ENCODE results near the gene XPA.

The XPA gene

DNA sequence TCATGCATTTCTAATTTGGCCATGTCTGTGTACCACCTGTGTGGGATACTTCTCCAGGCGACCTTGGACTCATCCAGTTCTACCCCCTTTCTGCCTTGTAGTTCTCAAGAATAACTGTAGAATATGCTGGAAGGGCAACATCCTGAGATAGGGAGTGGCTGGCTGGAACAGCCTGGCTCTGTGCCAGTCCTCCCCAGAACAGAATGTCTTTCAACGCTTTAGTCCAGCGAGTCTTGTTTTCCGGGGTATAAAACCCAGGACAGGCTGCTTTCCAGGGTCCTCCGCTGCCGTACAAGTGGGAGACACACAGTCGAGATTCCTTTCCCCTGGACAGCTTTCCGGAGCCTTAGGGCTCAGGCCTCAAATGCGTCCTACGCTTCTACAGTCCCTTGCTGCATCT, 45.4 kb upstream of the XPA start:
- H3K9ac ChIP-seq (ENCODE audit: low read depth, low read length, poor library complexity): no peak overlapping the region
- H3K18ac ChIP-seq (ENCODE audit: low read length): no peak overlapping the region
- no peak overlapping the region for H3K27ac ChIP-seq (replicated peaks; ENCODE audit: low read length)
- H3K14ac ChIP-seq (ENCODE audit: low read length): no peak overlapping the region
- no peak overlapping the region for H2BK15ac ChIP-seq (ENCODE audit: low read length)
- no peak overlapping the region for H2AK5ac ChIP-seq (ENCODE audit: low read depth, low read length)
- H3K4ac ChIP-seq (ENCODE audit: low read length): no peak overlapping the region
- no peak overlapping the region for H2BK5ac ChIP-seq (ENCODE audit: low read length)
- H3K79me1 ChIP-seq (ENCODE audit: low read depth, low read length): no peaks in the 10 kb centered on the region
- H2BK120ac ChIP-seq (ENCODE audit: low read depth, low read length): no peak overlapping the region
- H3K23ac ChIP-seq (ENCODE audit: low read depth, low read length, poor library complexity): no peak overlapping the region
- no peak overlapping the region for H2BK12ac ChIP-seq (ENCODE audit: low read length)
- H2AFZ ChIP-seq (ENCODE audit: low read length): no peak overlapping the region
- no peaks in the 10 kb centered on the region for H3K36me3 ChIP-seq (replicated peaks in 1 of 2; ENCODE audit: control insufficient read depth in 2 of 2, insufficient read depth in 2 of 2, low read length in 2 of 2)
- H3K4me2 ChIP-seq (ENCODE audit: insufficient read depth, low read length, poor library complexity, severe bottlenecking): no peak overlapping the region
- peaks cover 2 to 14% of the 10 kb centered on the region in 2 donors for H3K9me3 ChIP-seq (replicated peaks in 1 of 2; ENCODE audit: control insufficient read depth in 2 of 2, insufficient read depth in 1 of 2, low read depth in 1 of 2, low read length in 2 of 2)
- H3K27me3 ChIP-seq (ENCODE audit: control insufficient read depth in 3 of 3, insufficient read depth in 3 of 3, low read depth in 1 of 3, low read length in 3 of 3): peaks cover 0 to 58% (median 12%) of the 10 kb centered on the region in 3 experiments
- H4K91ac ChIP-seq (ENCODE audit: low read depth, low read length, poor library complexity): no peak overlapping the region
- no peak overlapping the region for H4K8ac ChIP-seq (ENCODE audit: low read depth, low read length)
- DNase-seq (ENCODE audit: low spot score): no peak
- WGBS, 2 donors (ENCODE audit: extremely low coverage in 2 of 2, insufficient read length in 2 of 2, insufficient replicate concordance in 1 of 2): no CpG with 5 or more reads among the region's 10 CpGs
- peaks cover 2 to 15% of the 10 kb centered on the region in 2 donors for H3K4me1 ChIP-seq (ENCODE audit: control insufficient read depth in 2 of 2, insufficient read depth in 1 of 2, low read depth in 1 of 2, low read length in 2 of 2)
- no peak overlapping the region for H3K4me3 ChIP-seq (ENCODE audit: low read length in 2 of 2)

DNA sequence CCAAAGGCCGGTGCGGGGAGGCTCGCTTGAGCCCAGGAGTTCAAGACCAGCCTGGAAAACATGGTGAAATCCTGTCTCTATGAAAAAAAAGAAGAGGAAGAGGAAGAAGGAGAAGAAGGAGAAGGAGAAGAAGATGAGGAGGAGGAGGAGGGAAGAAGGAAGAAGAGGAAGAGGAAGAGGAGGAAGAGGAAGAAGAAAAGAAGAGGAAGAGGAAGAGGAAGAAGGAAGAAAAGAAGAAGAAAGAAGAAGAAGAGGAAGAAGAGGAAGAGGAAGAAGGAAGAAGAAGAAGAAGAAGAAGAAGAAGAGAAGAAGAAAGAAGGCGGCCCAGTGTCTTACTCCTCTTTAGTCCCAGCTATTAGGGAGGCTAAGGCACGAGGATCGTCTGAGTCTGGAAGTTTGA, 44.8 kb upstream of the XPA start:
- no peak overlapping the region for H3K9ac ChIP-seq (ENCODE audit: low read depth, low read length, poor library complexity)
- no peaks in the 10 kb centered on the region for H3K36me3 ChIP-seq (replicated peaks in 1 of 2; ENCODE audit: control insufficient read depth in 2 of 2, insufficient read depth in 2 of 2, low read length in 2 of 2)
- H2BK120ac ChIP-seq (ENCODE audit: low read depth, low read length): no peak overlapping the region
- WGBS, 2 donors (ENCODE audit: extremely low coverage in 2 of 2, insufficient read length in 2 of 2, insufficient replicate concordance in 1 of 2): no CpG with 5 or more reads among the region's 6 CpGs
- H3K9me3 ChIP-seq (replicated peaks in 1 of 2; ENCODE audit: control insufficient read depth in 2 of 2, insufficient read depth in 1 of 2, low read depth in 1 of 2, low read length in 2 of 2): peaks cover 2 to 14% of the 10 kb centered on the region in 2 donors
- no peak for DNase-seq (ENCODE audit: low spot score)
- no peak overlapping the region for H3K23ac ChIP-seq (ENCODE audit: low read depth, low read length, poor library complexity)
- no peak overlapping the region for H3K4me3 ChIP-seq (ENCODE audit: low read length in 2 of 2)
- no peak overlapping the region for H4K91ac ChIP-seq (ENCODE audit: low read depth, low read length, poor library complexity)
- H2BK5ac ChIP-seq (ENCODE audit: low read length): no peak overlapping the region
- H4K8ac ChIP-seq (ENCODE audit: low read depth, low read length): no peak overlapping the region
- H2AFZ ChIP-seq (ENCODE audit: low read length): peak overlapping the region; percentile 95
- no peak overlapping the region for H3K27ac ChIP-seq (replicated peaks; ENCODE audit: low read length)
- H3K27me3 ChIP-seq (ENCODE audit: control insufficient read depth in 3 of 3, insufficient read depth in 3 of 3, low read depth in 1 of 3, low read length in 3 of 3): peaks cover 0 to 58% (median 12%) of the 10 kb centered on the region in 3 experiments
- no peak overlapping the region for H3K18ac ChIP-seq (ENCODE audit: low read length)
- no peak overlapping the region for H2BK12ac ChIP-seq (ENCODE audit: low read length)
- no peak overlapping the region for H3K4ac ChIP-seq (ENCODE audit: low read length)
- H3K4me2 ChIP-seq (ENCODE audit: insufficient read depth, low read length, poor library complexity, severe bottlenecking): no peak overlapping the region
- no peaks in the 10 kb centered on the region for H3K79me1 ChIP-seq (ENCODE audit: low read depth, low read length)
- no peak overlapping the region for H2BK15ac ChIP-seq (ENCODE audit: low read length)
- peaks cover 2 to 10% of the 10 kb centered on the region in 2 donors for H3K4me1 ChIP-seq (ENCODE audit: control insufficient read depth in 2 of 2, insufficient read depth in 1 of 2, low read depth in 1 of 2, low read length in 2 of 2)
- H2AK5ac ChIP-seq (ENCODE audit: low read depth, low read length): no peak overlapping the region
- no peak overlapping the region for H3K14ac ChIP-seq (ENCODE audit: low read length)

DNA sequence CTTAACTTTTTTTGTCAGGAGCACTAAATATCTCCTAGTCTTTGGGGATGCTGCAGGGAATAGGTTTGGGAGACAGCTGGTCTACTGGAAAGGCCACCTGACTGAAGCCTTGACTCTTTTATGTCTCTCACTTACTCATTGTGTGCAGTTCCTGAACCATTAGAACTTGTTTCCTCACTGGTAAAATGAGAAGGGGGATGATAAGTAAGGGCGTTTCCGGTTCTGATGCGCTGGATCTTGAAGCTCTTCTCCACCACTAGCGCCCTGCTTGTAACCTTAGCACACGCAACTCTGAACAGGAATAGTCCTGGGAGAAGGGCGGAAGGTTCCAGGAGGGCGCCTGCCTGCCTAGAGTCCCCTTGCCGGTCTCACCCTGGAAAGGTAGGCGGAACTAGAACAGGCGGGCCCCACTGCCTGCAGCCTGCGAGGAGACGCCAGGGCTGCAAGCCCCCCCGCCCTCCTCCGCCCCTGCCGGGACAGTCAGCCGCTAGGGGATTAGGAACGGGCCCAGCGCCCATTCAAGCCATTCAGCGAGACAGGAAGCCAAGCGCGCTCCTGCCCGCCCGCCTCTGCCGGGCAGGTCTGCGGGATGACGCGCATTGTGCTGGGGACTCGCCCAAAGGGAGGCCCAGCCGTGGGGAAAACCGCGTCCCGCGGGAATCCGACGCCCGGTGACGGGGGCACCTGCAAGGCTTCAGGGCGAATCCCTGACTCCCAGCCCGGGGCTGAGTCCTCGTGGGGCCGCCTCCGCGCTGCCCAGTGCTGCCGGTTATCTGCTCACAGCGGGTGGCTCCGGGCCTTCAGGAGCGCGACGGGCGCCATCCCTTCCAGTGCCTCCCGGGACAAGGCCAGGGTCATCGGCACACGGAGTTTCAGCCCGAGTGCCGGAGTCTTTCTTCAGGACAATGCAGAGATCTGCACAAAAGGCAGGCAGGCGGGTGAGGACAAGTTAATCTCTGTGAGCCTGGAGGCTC, 44.0 kb upstream of the XPA start:
- DNase-seq (ENCODE audit: low spot score): peak; percentile 75
- Histone ChIP-seq H3K9me3 (replicated peaks in 1 of 2; ENCODE audit: control insufficient read depth in 2 of 2, insufficient read depth in 1 of 2, low read depth in 1 of 2, low read length in 2 of 2) (peaks cover 2 to 14% of the 10 kb centered on the region in 2 donors), H2BK15ac (ENCODE audit: low read length) (peak overlapping the region; percentile 65), H3K9ac (ENCODE audit: low read depth, low read length, poor library complexity) (peak overlapping the region; percentile 39), H3K4ac (ENCODE audit: low read length) (no peak overlapping the region), H3K4me2 (ENCODE audit: insufficient read depth, low read length, poor library complexity, severe bottlenecking) (peak overlapping the region; percentile 64), H3K4me3 (ENCODE audit: low read length in 2 of 2) (peak overlapping the region; percentile 38 to 73), H3K27me3 (ENCODE audit: control insufficient read depth in 3 of 3, insufficient read depth in 3 of 3, low read depth in 1 of 3, low read length in 3 of 3) (peaks cover 0 to 60% (median 12%) of the 10 kb centered on the region in 3 experiments), H2AK5ac (ENCODE audit: low read depth, low read length) (no peak overlapping the region), H3K18ac (ENCODE audit: low read length) (peak overlapping the region; percentile 94), H3K4me1 (ENCODE audit: control insufficient read depth in 2 of 2, insufficient read depth in 1 of 2, low read depth in 1 of 2, low read length in 2 of 2) (peaks cover 2 to 9% of the 10 kb centered on the region in 2 donors), H2BK5ac (ENCODE audit: low read length) (no peak overlapping the region), H3K14ac (ENCODE audit: low read length) (no peak overlapping the region), H2BK12ac (ENCODE audit: low read length) (no peak overlapping the region), H3K27ac (replicated peaks; ENCODE audit: low read length) (no peak overlapping the region), H2AFZ (ENCODE audit: low read length) (peak overlapping the region; percentile 95), H3K79me1 (ENCODE audit: low read depth, low read length) (no peaks in the 10 kb centered on the region), H3K23ac (ENCODE audit: low read depth, low read length, poor library complexity) (peak overlapping the region; percentile 38), H3K36me3 (replicated peaks in 1 of 2; ENCODE audit: control insufficient read depth in 2 of 2, insufficient read depth in 2 of 2, low read length in 2 of 2) (no peaks in the 10 kb centered on the region), H4K91ac (ENCODE audit: low read depth, low read length, poor library complexity) (peak overlapping the region; percentile 16), H2BK120ac (ENCODE audit: low read depth, low read length) (no peak overlapping the region), H4K8ac (ENCODE audit: low read depth, low read length) (no peak overlapping the region)
- no CpG with 5 or more reads among the region's 56 CpGs for WGBS, 2 donors (ENCODE audit: extremely low coverage in 2 of 2, insufficient read length in 2 of 2, insufficient replicate concordance in 1 of 2)

DNA sequence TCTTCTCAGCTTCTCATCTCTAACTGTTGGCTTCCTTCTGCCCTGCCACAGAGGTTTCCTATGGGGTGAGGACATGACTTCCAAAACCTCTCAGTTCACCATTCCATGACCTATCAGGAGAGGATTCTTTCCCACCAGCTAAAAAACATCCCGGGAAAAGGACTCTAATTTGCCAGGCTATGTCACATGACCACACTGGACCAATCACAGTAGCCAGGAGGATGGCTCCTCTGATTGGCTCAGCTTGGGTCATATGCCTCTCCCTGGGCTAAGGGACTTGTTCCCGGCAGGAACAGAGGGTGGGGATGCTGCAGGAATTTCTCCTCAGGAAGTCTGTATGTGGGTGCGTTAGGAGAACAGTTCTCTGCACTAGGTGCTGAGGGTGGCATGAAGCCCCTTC, 40.3 kb upstream of the XPA start:
- whole genome bisulfite sequencing, 2 donors (ENCODE audit: extremely low coverage in 2 of 2, insufficient read length in 2 of 2, insufficient replicate concordance in 1 of 2): no CpG with 5 or more reads among the region's 3 CpGs
- H3K18ac ChIP-seq (ENCODE audit: low read length): no peak overlapping the region

More for the DNA sequence above, 40.3 kb upstream of the XPA start:
- Histone ChIP-seq H3K4me1 (ENCODE audit: control insufficient read depth in 2 of 2, insufficient read depth in 1 of 2, low read depth in 1 of 2, low read length in 2 of 2) (peaks cover 2 to 10% of the 10 kb centered on the region in 2 donors), H3K4ac (ENCODE audit: low read length) (no peak overlapping the region), H2AK5ac (ENCODE audit: low read depth, low read length) (no peak overlapping the region), H3K27ac (replicated peaks; ENCODE audit: low read length) (no peak overlapping the region), H2BK15ac (ENCODE audit: low read length) (no peak overlapping the region), H2BK5ac (ENCODE audit: low read length) (no peak overlapping the region), H3K27me3 (ENCODE audit: control insufficient read depth in 3 of 3, insufficient read depth in 3 of 3, low read depth in 1 of 3, low read length in 3 of 3) (peaks cover 0 to 43% (median 9%) of the 10 kb centered on the region in 3 experiments), H3K4me2 (ENCODE audit: insufficient read depth, low read length, poor library complexity, severe bottlenecking) (no peak overlapping the region), H2AFZ (ENCODE audit: low read length) (peak overlapping the region; percentile 79), H3K9me3 (replicated peaks in 1 of 2; ENCODE audit: control insufficient read depth in 2 of 2, insufficient read depth in 1 of 2, low read depth in 1 of 2, low read length in 2 of 2) (peaks cover 0 to 10% of the 10 kb centered on the region in 2 donors), H3K79me1 (ENCODE audit: low read depth, low read length) (no peaks in the 10 kb centered on the region), H3K23ac (ENCODE audit: low read depth, low read length, poor library complexity) (no peak overlapping the region), H2BK120ac (ENCODE audit: low read depth, low read length) (no peak overlapping the region), H2BK12ac (ENCODE audit: low read length) (no peak overlapping the region), H3K4me3 (ENCODE audit: low read length in 2 of 2) (peak overlapping the region in 1 of 2 donors; percentile 8), H3K14ac (ENCODE audit: low read length) (no peak overlapping the region), H4K91ac (ENCODE audit: low read depth, low read length, poor library complexity) (no peak overlapping the region), H3K36me3 (replicated peaks in 1 of 2; ENCODE audit: control insufficient read depth in 2 of 2, insufficient read depth in 2 of 2, low read length in 2 of 2) (no peaks in the 10 kb centered on the region), H3K9ac (ENCODE audit: low read depth, low read length, poor library complexity) (no peak overlapping the region), H4K8ac (ENCODE audit: low read depth, low read length) (no peak overlapping the region)
- DNase-seq (ENCODE audit: low spot score): no peak
